ENCODE results near the gene STARD3.

Gene STARD3

DNA sequence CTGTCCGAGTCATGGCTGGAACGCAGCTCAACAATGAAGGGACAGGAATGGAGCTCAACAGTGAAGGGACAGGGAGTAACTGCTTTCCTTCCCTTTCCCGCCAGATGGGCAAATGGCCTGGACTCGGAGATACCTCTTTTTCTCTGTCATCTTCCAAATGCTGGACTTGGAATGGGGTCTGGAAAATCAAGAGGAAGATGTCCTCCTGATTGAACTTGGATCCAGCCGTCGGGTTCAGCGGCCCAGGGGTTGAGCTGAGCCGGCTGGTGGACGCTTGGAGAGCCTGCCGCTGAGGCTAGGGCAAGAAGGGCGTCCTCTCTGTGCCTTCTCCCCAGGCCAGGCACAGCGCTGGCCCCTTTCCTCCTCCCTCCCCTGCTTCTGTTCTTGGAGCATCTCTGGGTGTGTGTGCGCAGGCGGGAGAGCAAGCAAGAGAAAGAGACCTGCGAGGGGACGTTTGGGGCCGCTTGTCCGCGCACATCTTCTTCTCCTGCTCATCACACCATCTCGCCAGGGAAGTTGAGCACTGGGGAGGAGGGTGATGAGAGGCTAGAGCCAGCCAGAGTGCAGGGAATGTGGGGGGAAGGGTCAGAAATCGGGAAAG, 35.8 kb upstream of the STARD3 start:
- DNase-seq (no peak), ATAC-seq (no peak)
- Mint-ChIP-seq H3K4me3 (no peak overlapping the region), H3K27ac (no peak overlapping the region), H3K4me1 (peaks cover 59% of the 10 kb centered on the region), H3K27me3 (peaks cover 100% of the 10 kb centered on the region), H3K9me3 (no peaks in the 10 kb centered on the region)

DNA sequence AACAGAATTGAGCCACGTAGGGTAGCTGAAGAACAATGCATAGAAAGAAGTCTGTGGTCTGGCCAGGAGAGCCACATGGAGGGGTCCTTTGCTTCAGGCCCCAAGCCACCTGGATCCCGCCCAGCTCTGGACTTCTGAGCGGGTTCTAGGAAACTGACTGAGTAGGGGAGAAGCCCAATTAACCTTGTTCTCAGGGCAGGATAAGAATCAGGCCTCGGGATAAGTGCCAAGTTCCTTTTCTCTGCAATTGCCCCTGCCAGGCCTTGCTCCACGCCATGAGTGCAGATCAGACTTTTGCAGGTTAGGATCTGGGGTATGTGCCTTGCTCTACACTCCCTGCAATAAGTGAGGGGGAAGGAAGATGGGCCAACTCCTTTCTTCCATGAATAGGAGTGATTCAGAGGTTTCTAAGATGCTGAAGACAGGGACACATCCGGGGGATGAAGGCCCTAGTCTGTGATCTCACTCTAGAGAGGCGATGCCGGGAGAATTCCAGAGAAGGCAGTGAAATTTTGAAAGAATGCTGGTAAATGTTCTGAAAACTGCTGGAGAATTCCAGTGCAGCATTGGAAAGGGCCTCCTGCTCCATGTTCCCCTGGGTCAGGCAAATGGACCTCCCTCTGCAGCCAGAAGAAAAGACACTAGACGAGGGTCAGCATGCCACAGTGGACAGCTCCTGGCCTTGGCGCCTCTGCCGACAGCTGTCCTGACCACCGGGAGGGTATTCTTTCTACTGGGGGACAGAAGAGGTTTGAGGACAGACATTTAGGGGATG, 35.0 kb upstream of the STARD3 start:
- Mint-ChIP-seq H3K27ac (no peak overlapping the region), H3K4me1 (peaks cover 62% of the 10 kb centered on the region), H3K9me3 (no peaks in the 10 kb centered on the region), H3K27me3 (peaks cover 100% of the 10 kb centered on the region), H3K4me3 (no peak overlapping the region)
- no peak for DNase-seq
- no peak for ATAC-seq

GRCh38 chr17:39602533-39603303, 34.2 kb upstream of the STARD3 start:
- Mint-ChIP-seq H3K4me3 (no peak overlapping the region), H3K27ac (no peak overlapping the region), H3K9me3 (no peaks in the 10 kb centered on the region), H3K4me1 (peaks cover 66% of the 10 kb centered on the region), H3K27me3 (peaks cover 100% of the 10 kb centered on the region)
- DNase-seq = no peak
- no peak for ATAC-seq

DNA sequence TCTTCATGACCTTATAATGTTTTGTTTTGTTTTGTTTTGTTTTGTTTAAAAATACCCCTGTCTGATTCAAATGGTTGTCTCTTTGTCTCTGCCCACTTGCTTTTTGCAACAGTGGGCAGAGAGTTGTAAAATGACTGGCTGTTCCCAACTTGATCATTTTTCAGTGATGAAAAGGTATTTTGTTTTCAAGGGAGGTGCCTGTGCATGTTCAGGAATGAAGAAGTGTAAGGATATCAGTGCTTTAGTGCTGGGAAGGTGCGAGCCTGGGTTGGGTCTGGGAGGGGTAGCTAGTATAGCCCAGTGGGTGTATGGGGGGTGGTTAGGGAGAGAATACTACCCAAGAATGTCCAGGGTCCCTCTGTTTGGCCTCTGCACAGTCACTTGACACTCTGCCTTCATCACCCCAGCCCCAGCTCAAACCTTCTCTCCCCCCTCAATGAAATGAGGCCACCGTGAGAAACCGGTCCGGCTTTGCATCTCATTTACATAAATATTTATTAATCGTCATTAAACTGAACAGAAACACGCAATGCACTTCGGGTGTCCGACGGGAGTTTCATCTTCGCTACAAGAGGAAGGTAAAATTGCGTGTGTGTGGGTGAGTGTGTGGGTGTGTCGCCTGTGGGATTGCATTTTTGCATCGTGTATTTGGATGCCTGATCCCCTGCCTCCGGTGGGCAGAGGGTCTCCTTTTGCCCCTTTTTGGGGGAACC, 33.5 kb upstream of the STARD3 start:
- DNase-seq = no peak
- H3K27me3 Mint-ChIP-seq = peaks cover 100% of the 10 kb centered on the region
- H3K27ac Mint-ChIP-seq = no peak overlapping the region
- peaks cover 60% of the 10 kb centered on the region for H3K4me1 Mint-ChIP-seq
- ATAC-seq = no peak
- peak overlapping the region in 1 of 2 donors; percentile 16 for H3K4me3 Mint-ChIP-seq
- no peaks in the 10 kb centered on the region for H3K9me3 Mint-ChIP-seq

DNA sequence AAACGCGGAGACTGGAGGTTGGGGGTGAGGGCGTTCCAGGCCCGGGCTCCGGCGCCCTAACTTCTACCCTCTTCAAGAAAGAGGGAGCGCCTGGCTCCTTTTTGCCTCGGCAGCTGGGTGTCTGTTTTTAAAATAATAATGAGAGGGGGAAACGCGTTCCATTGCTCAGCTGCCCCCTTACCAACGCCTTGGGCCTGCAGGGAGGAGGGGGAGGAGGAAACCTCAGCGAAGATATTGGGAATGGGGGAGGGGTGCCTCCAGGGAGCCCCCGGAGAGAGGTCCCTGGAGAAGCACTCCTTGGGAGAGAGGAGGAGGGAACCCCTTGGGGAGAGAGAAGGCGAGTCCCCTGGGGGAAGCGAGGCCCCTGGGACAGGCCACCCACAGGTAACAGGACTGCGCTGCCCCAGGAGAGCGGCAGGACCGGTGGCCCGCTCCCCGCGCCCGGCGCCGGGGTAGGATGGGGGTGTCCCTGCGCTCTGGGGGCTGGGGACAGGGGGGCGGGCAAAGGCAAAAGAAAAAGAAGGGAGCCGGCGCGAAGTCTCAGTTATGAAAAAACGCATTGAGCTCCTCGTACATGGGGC, 31.9 kb upstream of the STARD3 start:
- ATAC-seq (no peak), DNase-seq (no peak)
- peaks cover 48% of the 10 kb centered on the region for H3K4me1 Mint-ChIP-seq
- peaks cover 100% of the 10 kb centered on the region for H3K27me3 Mint-ChIP-seq
- H3K27ac Mint-ChIP-seq = no peak overlapping the region
- H3K9me3 Mint-ChIP-seq = no peaks in the 10 kb centered on the region
- peak overlapping the region; percentile 49 to 61 for H3K4me3 Mint-ChIP-seq

GRCh38 chr17:39605492-39606433, 31.2 kb upstream of the STARD3 start:
- Mint-ChIP-seq H3K27ac (no peak overlapping the region), H3K4me1 (peaks cover 44% of the 10 kb centered on the region), H3K27me3 (peaks cover 97% of the 10 kb centered on the region), H3K4me3 (peak overlapping the region; percentile 51 to 56), H3K9me3 (no peaks in the 10 kb centered on the region)
- ATAC-seq (peak; percentile 24), DNase-seq (no peak)

- Mint-ChIP-seq H3K4me3 (peak overlapping the region; percentile 48 to 73), H3K27ac (no peak overlapping the region), H3K9me3 (no peaks in the 10 kb centered on the region), H3K4me1 (peaks cover 38% of the 10 kb centered on the region), H3K27me3 (peaks cover 95% of the 10 kb centered on the region)
- ATAC-seq (peak; percentile 44), DNase-seq (peak in 1 of 2 donors; percentile 11)
Observed at GRCh38 chr17:39606434-39607056, 30.4 kb upstream of the STARD3 start.

DNA sequence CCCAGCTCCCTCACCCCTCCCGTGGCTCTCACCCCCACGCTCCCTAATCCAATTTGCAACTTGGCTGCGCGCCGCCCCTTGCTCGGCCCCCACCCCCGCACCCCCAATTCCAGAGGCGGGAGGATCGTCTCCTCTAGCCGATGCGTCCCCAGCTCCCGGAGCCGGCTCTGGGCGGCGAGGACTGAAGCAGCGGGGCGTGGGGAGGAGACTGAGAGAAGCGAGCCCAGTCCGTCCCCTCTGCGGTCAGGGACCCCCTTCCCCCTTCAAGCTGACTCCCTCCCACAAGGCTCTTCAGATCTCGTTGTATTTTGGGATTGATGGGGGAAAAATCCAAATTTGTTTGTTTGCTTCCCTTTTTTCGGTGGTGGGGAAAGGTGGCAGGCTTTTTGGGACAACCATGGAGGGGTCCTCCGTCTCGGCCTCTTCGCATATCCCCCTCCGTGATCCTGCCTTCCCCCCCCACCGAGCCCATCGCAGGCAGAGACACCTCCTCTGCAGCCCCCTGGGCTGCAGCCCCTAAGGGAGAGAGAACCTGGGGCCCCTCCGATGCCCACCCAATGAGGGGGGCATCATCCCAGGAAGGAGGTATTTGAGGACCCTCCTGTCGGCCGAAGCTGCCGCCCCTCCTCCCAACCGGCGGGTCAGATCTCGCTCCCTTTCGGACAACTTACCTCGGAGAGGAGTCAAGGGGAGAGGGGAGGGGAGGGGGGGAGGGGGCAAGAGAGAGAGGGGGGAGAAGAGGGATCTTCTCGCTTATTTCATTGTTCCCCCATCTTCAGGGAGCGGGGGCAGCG, 29.7 kb upstream of the STARD3 start:
- ATAC-seq = no peak
- no peaks in the 10 kb centered on the region for H3K9me3 Mint-ChIP-seq
- peak overlapping the region; percentile 48 to 73 for H3K4me3 Mint-ChIP-seq
- peak overlapping the region in 1 of 2 donors; percentile 59 for H3K27ac Mint-ChIP-seq
- H3K27me3 Mint-ChIP-seq = peaks cover 90% of the 10 kb centered on the region
- peak in 1 of 2 donors; percentile 7 for DNase-seq
- peaks cover 37% of the 10 kb centered on the region for H3K4me1 Mint-ChIP-seq

GRCh38 chr17:39607851-39608130, 29.2 kb upstream of the STARD3 start, which contains the start of gene NEUROD2:
TSS of gene NEUROD2 (minus strand) at chr17:39607920. CDS start at chr17:39606599, 1,321 bp downstream.
- DNase-seq (peak in 1 of 2 donors; percentile 8), ATAC-seq (no peak)
- Mint-ChIP-seq H3K4me3 (peak within 1 kb of the TSS; percentile 48 to 73), H3K27ac (peak within 1 kb of the TSS in 1 of 2 donors; percentile 59), H3K9me3 (no peaks in the 10 kb centered on the region), H3K27me3 (peaks cover 88% of the 10 kb centered on the region), H3K4me1 (peaks cover 38% of the 10 kb centered on the region)

DNA sequence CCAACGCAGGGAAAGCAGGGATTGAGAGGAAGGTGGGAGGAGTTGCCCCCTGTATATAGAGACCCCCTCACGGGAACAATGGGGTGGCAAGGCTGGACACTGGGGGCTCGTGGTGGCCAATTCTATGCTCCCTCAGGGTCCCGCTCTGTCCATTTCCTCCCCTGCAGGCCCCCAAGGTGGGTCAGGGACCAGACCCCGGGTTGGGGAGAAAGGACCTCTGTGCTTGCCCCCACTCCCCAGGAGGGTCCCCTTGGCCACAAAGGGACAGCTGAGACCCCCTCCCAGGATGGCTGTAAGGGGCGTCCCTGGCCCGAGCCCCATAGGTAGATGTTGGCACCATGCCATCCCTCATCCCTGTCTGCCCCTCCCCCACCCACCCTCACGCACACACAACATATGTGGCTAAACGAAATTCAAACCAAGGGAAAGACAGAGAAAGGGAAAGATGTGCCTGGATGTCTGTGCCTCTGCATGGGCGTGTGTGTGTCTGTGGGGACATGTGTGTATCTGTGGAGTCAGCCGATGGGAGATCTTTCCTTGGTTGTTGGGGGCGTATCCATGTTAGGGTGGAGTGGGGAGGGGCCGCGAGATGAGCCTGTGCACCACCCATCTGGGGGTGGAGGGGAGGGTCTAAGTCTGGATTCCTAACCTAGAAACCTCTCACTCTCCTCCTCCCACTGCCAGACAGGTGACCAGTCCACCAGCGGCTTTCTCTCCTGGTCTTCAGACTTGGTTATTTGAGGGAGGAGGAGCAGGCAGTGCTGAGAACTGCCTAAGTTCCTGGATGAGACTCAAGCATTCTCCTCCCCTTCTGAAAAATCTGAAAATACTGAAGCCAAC, 28.6 kb upstream of the STARD3 start:
- ATAC-seq = no peak
- H3K27me3 Mint-ChIP-seq = peaks cover 88% of the 10 kb centered on the region

DNA sequence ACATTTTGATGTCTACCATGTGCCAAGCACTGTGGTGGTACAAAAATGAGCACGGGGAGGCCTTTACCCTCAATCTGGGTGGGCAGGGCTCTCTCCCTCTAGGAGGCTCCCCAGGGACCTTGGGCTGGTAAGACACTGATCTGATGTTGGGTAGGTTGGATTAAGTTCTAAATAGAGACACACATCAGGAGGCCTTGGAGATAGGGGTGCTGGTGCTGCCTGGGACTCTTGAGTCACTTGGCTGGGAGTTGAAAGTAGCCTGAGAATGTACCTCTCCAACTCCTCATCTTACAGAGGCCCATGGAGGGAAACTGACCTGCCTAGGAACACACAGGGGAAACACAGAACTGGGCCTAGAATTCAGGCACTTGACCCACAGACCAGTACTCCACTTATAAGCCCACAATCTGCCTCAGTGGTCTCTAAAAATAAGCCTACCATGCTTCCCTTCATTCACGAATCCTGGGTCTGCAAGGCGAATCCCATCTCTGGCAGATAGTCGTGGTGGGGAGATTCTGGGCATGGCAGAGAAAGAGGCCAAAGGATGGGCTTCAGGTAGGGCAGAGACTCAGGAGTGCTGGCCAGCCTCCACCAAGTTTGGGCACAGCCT, 27.4 kb upstream of the STARD3 start:
- no peak overlapping the region for H3K4me3 Mint-ChIP-seq
- ATAC-seq (no peak), DNase-seq (no peak)
- no peaks in the 10 kb centered on the region for H3K9me3 Mint-ChIP-seq
- peaks cover 85% of the 10 kb centered on the region for H3K27me3 Mint-ChIP-seq
- no peak overlapping the region for H3K27ac Mint-ChIP-seq
- peaks cover 33% of the 10 kb centered on the region for H3K4me1 Mint-ChIP-seq

More for the DNA sequence above, 28.6 kb upstream of the STARD3 start:
- H3K9me3 Mint-ChIP-seq = no peaks in the 10 kb centered on the region
- peaks cover 39% of the 10 kb centered on the region for H3K4me1 Mint-ChIP-seq
- DNase-seq = peak in 1 of 2 donors; percentile 9
- no peak overlapping the region for H3K27ac Mint-ChIP-seq
- no peak overlapping the region for H3K4me3 Mint-ChIP-seq

- Mint-ChIP-seq H3K9me3 (no peaks in the 10 kb centered on the region), H3K4me3 (no peak overlapping the region), H3K27me3 (peaks cover 85% of the 10 kb centered on the region), H3K27ac (peak overlapping the region in 1 of 2 donors; percentile 50), H3K4me1 (peaks cover 16% of the 10 kb centered on the region)
- DNase-seq (no peak), ATAC-seq (no peak)
Observed at GRCh38 chr17:39611401-39612112, 25.4 kb upstream of the STARD3 start.

All from stimulated activated naive CD8-positive, alpha-beta T cell treated with anti-CD3 and anti-CD28 coated beads, Interleukin-15, amount 100 ng/mL, for 72 hours (primary cell).